ENCODE results near the gene COX4I1. TPM values are rescaled to one million over a fixed set of nuclear protein-coding genes. Genes with fewer than 3 reads are reported as not detected.

The COX4I1 gene
- total RNA-seq, 1 experiment from 2014 or later, result 839 TPM

DNA sequence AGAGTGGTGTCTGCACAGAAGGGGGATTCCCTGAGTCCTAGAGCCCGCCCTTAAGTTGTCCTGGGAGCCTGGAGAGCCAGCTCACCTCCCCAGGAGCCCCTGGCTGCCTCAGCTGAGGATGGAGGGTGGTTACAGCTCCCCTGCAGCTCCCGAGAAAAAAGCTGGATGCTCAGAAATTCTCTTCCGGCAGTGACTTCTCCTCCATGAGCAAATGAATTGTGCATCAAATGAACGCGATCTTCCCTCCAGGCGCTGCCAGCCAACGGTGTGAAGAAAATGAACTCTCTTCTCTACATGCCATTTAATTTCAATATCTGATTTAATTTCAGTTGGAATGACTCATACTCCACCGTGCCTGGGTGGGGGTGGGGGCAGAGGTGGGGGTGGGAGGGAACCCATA is 34.3 kb upstream of the COX4I1 start:
- Histone ChIP-seq H3K36me3 (ENCODE audit: control insufficient read depth in 1 of 2, insufficient read depth in 2 of 2, low read length in 2 of 2) (no peaks in the 10 kb centered on the region), H3K4me2 (ENCODE audit: low read length) (no peak overlapping the region), H2AFZ (ENCODE audit: low read depth, low read length, poor library complexity, severe bottlenecking) (no peak overlapping the region), H3K27me3 (ENCODE audit: insufficient read depth, low read length) (peaks cover 4% of the 10 kb centered on the region; the same call in 1 of the 2 replicates), H4K20me1 (ENCODE audit: insufficient read depth) (no peaks in the 10 kb centered on the region), H3K27ac (ENCODE audit: low read depth, low read length) (no peak overlapping the region), H3K4me3 (replicated peaks in 1 of 2; ENCODE audit: low read depth in 1 of 2, low read length in 2 of 2) (no peak overlapping the region), H3K9me2 (ENCODE audit: insufficient read depth) (no peaks in the 10 kb centered on the region), H3K9ac (ENCODE audit: low read length) (no peak overlapping the region), H3K9me3 (ENCODE audit: control insufficient read depth in 1 of 2, insufficient read depth in 1 of 2, low read depth in 1 of 2, low read length in 2 of 2) (no peaks in the 10 kb centered on the region), H3K4me1 (ENCODE audit: control insufficient read depth in 1 of 2, insufficient read depth in 2 of 2, low read length in 2 of 2) (peaks cover 15 to 21% of the 10 kb centered on the region in 2 experiments), H3K79me2 (ENCODE audit: insufficient read depth, low read length) (no peaks in the 10 kb centered on the region)
- intact Hi-C loops (cut with micrococcal nuclease), result no loop called here
- no TSS peak for BruUV-seq (replicated peaks)
- ATAC-seq (no peak), DNase-seq (ENCODE audit: low read depth, low spot score) (no peak)
- TF ChIP-seq EZH2phosphoT487 (IDR thresholded peaks at IDR 0.05; ENCODE audit: borderline replicate concordance) (no peak), ELF1 (IDR thresholded peaks at IDR 0.05; ENCODE audit: borderline replicate concordance, low read depth) (no peak), ZNF274 (IDR thresholded peaks at IDR 0.05; ENCODE audit: low read depth, low read length) (no peak), JUND (IDR thresholded peaks at IDR 0.05) (no peak)
- TF ChIP-seq, protein P1, sequence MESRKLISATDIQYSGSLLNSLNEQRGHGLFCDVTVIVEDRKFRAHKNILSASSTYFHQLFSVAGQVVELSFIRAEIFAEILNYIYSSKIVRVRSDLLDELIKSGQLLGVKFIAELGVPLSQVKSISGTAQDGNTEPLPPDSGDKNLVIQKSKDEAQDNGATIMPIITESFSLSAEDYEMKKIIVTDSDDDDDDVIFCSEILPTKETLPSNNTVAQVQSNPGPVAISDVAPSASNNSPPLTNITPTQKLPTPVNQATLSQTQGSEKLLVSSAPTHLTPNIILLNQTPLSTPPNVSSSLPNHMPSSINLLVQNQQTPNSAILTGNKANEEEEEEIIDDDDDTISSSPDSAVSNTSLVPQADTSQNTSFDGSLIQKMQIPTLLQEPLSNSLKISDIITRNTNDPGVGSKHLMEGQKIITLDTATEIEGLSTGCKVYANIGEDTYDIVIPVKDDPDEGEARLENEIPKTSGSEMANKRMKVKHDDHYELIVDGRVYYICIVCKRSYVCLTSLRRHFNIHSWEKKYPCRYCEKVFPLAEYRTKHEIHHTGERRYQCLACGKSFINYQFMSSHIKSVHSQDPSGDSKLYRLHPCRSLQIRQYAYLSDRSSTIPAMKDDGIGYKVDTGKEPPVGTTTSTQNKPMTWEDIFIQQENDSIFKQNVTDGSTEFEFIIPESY (IDR thresholded peaks at IDR 0.05; ENCODE audit: extremely low read depth, insufficient replicate concordance, low read length), result no peak
- ChIA-PET POLR2A (interaction anchor here (1.2 kb wide), 1 partner anchor 47 kb away, joined by 3 read pairs; no protein-coding TSS in a partner anchor), RAD21 (ENCODE audit: low non-redundant PET in 1 of 2, low total read pairs in 2 of 2, uncharacterized antibody in 2 of 2, unreplicated experiment in 2 of 2) (no interaction called here), CTCF (no interaction called here)

DNA sequence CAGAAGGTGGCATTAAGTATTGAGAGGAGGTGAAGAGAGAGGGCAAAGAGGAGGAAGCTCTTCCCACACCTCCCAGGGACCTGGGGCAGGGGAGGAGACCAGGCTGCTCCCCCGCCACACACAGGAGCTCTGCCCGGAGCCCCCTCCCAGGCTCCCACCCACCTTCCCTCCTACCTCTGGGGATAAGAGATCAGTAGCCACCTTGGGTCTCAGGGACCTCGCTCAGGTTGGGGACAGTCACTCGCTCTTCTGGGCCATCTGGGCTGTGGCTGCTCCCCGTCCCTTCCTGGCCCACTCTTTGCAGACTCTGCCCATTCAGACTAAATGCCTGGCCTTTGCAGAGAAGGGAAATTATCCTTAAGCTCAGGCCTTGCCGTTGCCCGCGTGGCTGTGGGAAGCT is 33.7 kb upstream of the COX4I1 start:
- no peak for ATAC-seq
- H3K4me3 ChIP-seq (replicated peaks in 1 of 2; ENCODE audit: low read depth in 1 of 2, low read length in 2 of 2), result no peak overlapping the region
- H3K79me2 ChIP-seq (ENCODE audit: insufficient read depth, low read length), result no peaks in the 10 kb centered on the region
- H3K4me2 ChIP-seq (ENCODE audit: low read length), result no peak overlapping the region
- no peak overlapping the region for H2AFZ ChIP-seq (ENCODE audit: low read depth, low read length, poor library complexity, severe bottlenecking)
- no peaks in the 10 kb centered on the region for H3K36me3 ChIP-seq (ENCODE audit: control insufficient read depth in 1 of 2, insufficient read depth in 2 of 2, low read length in 2 of 2)
- no TSS peak for BruUV-seq (replicated peaks)
- no peak for DNase-seq (ENCODE audit: low read depth, low spot score)
- RAD21 ChIA-PET (ENCODE audit: low non-redundant PET in 1 of 2, low total read pairs in 2 of 2, uncharacterized antibody in 2 of 2, unreplicated experiment in 2 of 2), result no interaction called here
- TF ChIP-seq, protein P2, sequence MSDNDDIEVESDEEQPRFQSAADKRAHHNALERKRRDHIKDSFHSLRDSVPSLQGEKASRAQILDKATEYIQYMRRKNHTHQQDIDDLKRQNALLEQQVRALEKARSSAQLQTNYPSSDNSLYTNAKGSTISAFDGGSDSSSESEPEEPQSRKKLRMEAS (IDR thresholded peaks at IDR 0.05), result no peak
- no peak for TF ChIP-seq TCF7L2 (IDR thresholded peaks at IDR 0.05; ENCODE audit: borderline replicate concordance, extremely low read depth, insufficient read depth, insufficient read length)
- no peak overlapping the region for H3K9ac ChIP-seq (ENCODE audit: low read length)
- CTCF ChIA-PET, result no interaction called here
- H3K27me3 ChIP-seq (ENCODE audit: insufficient read depth, low read length), result peaks cover 3% of the 10 kb centered on the region; the same call in 1 of the 2 replicates
- no peaks in the 10 kb centered on the region for H4K20me1 ChIP-seq (ENCODE audit: insufficient read depth)
- peaks cover 15 to 20% of the 10 kb centered on the region in 2 experiments for H3K4me1 ChIP-seq (ENCODE audit: control insufficient read depth in 1 of 2, insufficient read depth in 2 of 2, low read length in 2 of 2)
- no peak overlapping the region for H3K27ac ChIP-seq (ENCODE audit: low read depth, low read length)
- intact Hi-C loops (cut with micrococcal nuclease), result no loop called here
- POLR2A ChIA-PET, result no interaction called here
- H3K9me3 ChIP-seq (ENCODE audit: control insufficient read depth in 1 of 2, insufficient read depth in 1 of 2, low read depth in 1 of 2, low read length in 2 of 2), result no peaks in the 10 kb centered on the region
- no peaks in the 10 kb centered on the region for H3K9me2 ChIP-seq (ENCODE audit: insufficient read depth)

Measured in HCT116 (cell line).